Measurements from ENCODE around the gene HIVEP3.

HIVEP3 gene

GRCh38 chr1:41515131-41515678, 403.5 kb downstream of the HIVEP3 start:
- TF ChIP-seq CTCF (IDR thresholded peaks at IDR 0.05; ENCODE audit: low read depth, low read length): no peak
- no peak overlapping the region for H3K4me3 ChIP-seq (ENCODE audit: low read depth, low read length)

- no peak overlapping the region for H3K4me3 ChIP-seq (ENCODE audit: low read depth, low read length)
- TF ChIP-seq CTCF (IDR thresholded peaks at IDR 0.05; ENCODE audit: low read depth, low read length): no peak
Observed at GRCh38 chr1:41514381-41514780, 404.3 kb downstream of the HIVEP3 start.

GRCh38 chr1:41513383-41513735, 405.4 kb downstream of the HIVEP3 start:
- TF ChIP-seq CTCF (IDR thresholded peaks at IDR 0.05; ENCODE audit: low read depth, low read length): 0 out of 2 replicates have a peak, but pooled peaks have one; percentile 7
- H3K4me3 ChIP-seq (ENCODE audit: low read depth, low read length): no peak overlapping the region

- no peak overlapping the region for H3K4me3 ChIP-seq (ENCODE audit: low read depth, low read length)
- TF ChIP-seq CTCF (IDR thresholded peaks at IDR 0.05; ENCODE audit: low read depth, low read length): no peak
Observed at GRCh38 chr1:41512701-41513382, 405.9 kb downstream of the HIVEP3 start.

GRCh38 chr1:41511239-41511540, 407.5 kb downstream of the HIVEP3 start:
- TF ChIP-seq CTCF (IDR thresholded peaks at IDR 0.05; ENCODE audit: low read depth, low read length): no peak
- no peak overlapping the region for H3K4me3 ChIP-seq (ENCODE audit: low read depth, low read length)

GRCh38 chr1:41510531-41511238, 408.0 kb downstream of the HIVEP3 start:
- no peak for TF ChIP-seq CTCF (IDR thresholded peaks at IDR 0.05; ENCODE audit: low read depth, low read length)
- H3K4me3 ChIP-seq (ENCODE audit: low read depth, low read length): no peak overlapping the region

GRCh38 chr1:41509270-41509671, 409.5 kb downstream of the HIVEP3 start:
- no peak for TF ChIP-seq CTCF (IDR thresholded peaks at IDR 0.05; ENCODE audit: low read depth, low read length)
- no peak overlapping the region for H3K4me3 ChIP-seq (ENCODE audit: low read depth, low read length)

Measured in WI38 (cell line).